HepG2 (cell line): Measurements from ENCODE around the gene NSUN6. TPM values are rescaled to one million over a fixed set of nuclear protein-coding genes. Genes with fewer than 3 reads are reported as not detected.

Source experiments
- BHLHE40 ChIP-seq: IDR thresholded peaks from 2 replicates; pipeline ENCODE4 v1.6.1; 2011; ENCODE audit warnings: low read length, improper control_type of control experiment
- CBX2 ChIP-seq, 2 experiments: fragments of 200-600 bp in 1 of 2; sonication (generic); formaldehyde crosslinking in 1 of 2; IDR thresholded peaks; 2 replicates each; pipeline versions ENCODE4 v1.7.0 to v1.8.1; 2018 to 2022; ENCODE audit warnings: low read depth in 2 of 2, low read length in 1 of 2, mild to moderate bottlenecking in 1 of 2, missing genetic modification reagents in 1 of 2
- CC2D1A ChIP-seq: sonication (generic); formaldehyde crosslinking; IDR thresholded peaks from 2 replicates; pipeline ENCODE4 v1.8.1; 2023; ENCODE audit warnings: mild to moderate bottlenecking, missing genetic modification reagents
- CREB1 ChIP-seq, 2 experiments: fragments of 450-650 bp in 1 of 2; IDR thresholded peaks; 2 replicates each; pipeline ENCODE4 v1.6.1; 2016 to 2017; ENCODE audit warnings: control low read depth in 1 of 2, mild to moderate bottlenecking in 1 of 2, missing compliant biosample characterization in 1 of 2, missing genetic modification characterization in 1 of 2
- DNMT1 ChIP-seq: sonication (generic); formaldehyde crosslinking; IDR thresholded peaks from 2 replicates; pipeline ENCODE4 v1.5.1; 2020; ENCODE audit warnings: mild to moderate bottlenecking, missing genetic modification reagents
- EZH2 ChIP-seq: conservative IDR thresholded peaks from 2 replicates; pipeline ENCODE4 v1.6.1; 2012; ENCODE audit warnings: mild to moderate bottlenecking, low read depth, low read length, moderate library complexity
- FOSL2 ChIP-seq: sonication (generic); formaldehyde crosslinking; IDR thresholded peaks from 2 replicates; pipeline ENCODE4 v1.4.0; 2020; ENCODE audit warnings: missing genetic modification reagents
- FOXP1 ChIP-seq, 2 experiments: fragments of 450-650 bp in 1 of 2; IDR thresholded peaks; 2 replicates each; pipeline ENCODE4 v1.6.1; 2017 to 2018; ENCODE audit warnings: antibody characterized with exemption in 1 of 2
- GZF1 ChIP-seq: sonication (generic); formaldehyde crosslinking; IDR thresholded peaks from 2 replicates; pipeline ENCODE4 v1.5.1; 2020; ENCODE audit warnings: mild to moderate bottlenecking, missing genetic modification reagents
- HOXA3 ChIP-seq: sonication (generic); formaldehyde crosslinking; IDR thresholded peaks from 2 replicates; pipeline ENCODE4 v1.5.0; 2020; ENCODE audit warnings: missing genetic modification reagents
- JDP2 ChIP-seq: sonication (generic); formaldehyde crosslinking; IDR thresholded peaks from 2 replicates; pipeline ENCODE4 v1.8.1; 2022; ENCODE audit warnings: missing genetic modification reagents, borderline replicate concordance
- KDM5A ChIP-seq: fragments of 200-600 bp; sonication (generic); IDR thresholded peaks from 2 replicates; pipeline ENCODE4 v1.7.0; 2018; ENCODE audit warnings: antibody characterized with exemption, mild to moderate bottlenecking, low read length, borderline replicate concordance
- LCORL ChIP-seq, 2 experiments: fragments of 450-650 bp in 1 of 2; sonication (generic) in 1 of 2; formaldehyde crosslinking in 1 of 2; IDR thresholded peaks; 2 replicates each; pipeline versions ENCODE4 v1.5.0 to v1.6.1; 2017 to 2020; ENCODE audit warnings: antibody characterized with exemption in 1 of 2, missing genetic modification reagents in 1 of 2
- MED1 ChIP-seq: sonication (generic); formaldehyde crosslinking; IDR thresholded peaks from 2 replicates; pipeline ENCODE4 v1.4.0; 2020; ENCODE audit warnings: missing genetic modification reagents
- NFIC ChIP-seq: IDR thresholded peaks from 2 replicates; pipeline ENCODE4 v1.6.1; 2012; ENCODE audit warnings: mild to moderate bottlenecking, low read length, inconsistent platforms
- NKX3-1 ChIP-seq: sonication (generic); formaldehyde crosslinking; IDR thresholded peaks from 2 replicates; pipeline ENCODE4 v1.5.0; 2020; ENCODE audit warnings: missing genetic modification reagents
- PRPF4 ChIP-seq: fragments of 200-400 bp; formaldehyde crosslinking; IDR thresholded peaks from 2 replicates; pipeline ENCODE4 v1.6.1; 2016; ENCODE audit warnings: low read length, low read depth; ENCODE audit not compliant: poor library complexity, severe bottlenecking
- RXRB ChIP-seq: IDR thresholded peaks from 2 replicates; pipeline ENCODE4 v1.6.1; 2016; ENCODE audit warnings: borderline replicate concordance, missing genetic modification reagents, missing compliant biosample characterization
- SALL1 ChIP-seq: sonication (generic); formaldehyde crosslinking; IDR thresholded peaks from 2 replicates; pipeline ENCODE4 v1.8.0; 2022; ENCODE audit warnings: mild to moderate bottlenecking, missing genetic modification reagents
- SMARCC2 ChIP-seq: fragments of 450-650 bp; IDR thresholded peaks from 2 replicates; pipeline ENCODE4 v1.6.1; 2017; ENCODE audit warnings: antibody characterized with exemption, mild to moderate bottlenecking
- SOX6 ChIP-seq, 2 experiments: fragments of 450-650 bp in 1 of 2; sonication (generic) in 1 of 2; formaldehyde crosslinking in 1 of 2; IDR thresholded peaks; 2 replicates each; pipeline versions ENCODE4 v1.4.0 to v1.6.1; 2017 to 2020; ENCODE audit warnings: antibody characterized with exemption in 1 of 2, mild to moderate bottlenecking in 1 of 2, missing genetic modification reagents in 1 of 2
- STAG1 ChIP-seq: sonication (generic); formaldehyde crosslinking; IDR thresholded peaks from 2 replicates; pipeline ENCODE4 v1.4.0; 2020; ENCODE audit warnings: missing genetic modification reagents
- TEAD3 ChIP-seq: optimal IDR thresholded peaks from 2 replicates; pipeline ENCODE3; 2016; ENCODE audit warnings: borderline replicate concordance
- ZNF331 ChIP-seq: sonication (generic); formaldehyde crosslinking; IDR thresholded peaks from 2 replicates; pipeline ENCODE4 v1.4.0; 2020; ENCODE audit warnings: missing genetic modification reagents
- ZNF362 ChIP-seq: sonication (generic); formaldehyde crosslinking; IDR thresholded peaks from 2 replicates; pipeline ENCODE4 v1.4.0; 2020; ENCODE audit warnings: missing genetic modification reagents, mild to moderate bottlenecking, borderline replicate concordance
- ZNF432 ChIP-seq: sonication (generic); formaldehyde crosslinking; IDR thresholded peaks from 2 replicates; pipeline ENCODE4 v1.5.0; 2020; ENCODE audit warnings: missing genetic modification reagents, mild to moderate bottlenecking, borderline replicate concordance
- ZNF614 ChIP-seq: IDR thresholded peaks from 2 replicates; pipeline ENCODE4 v1.6.1; 2018; ENCODE audit warnings: missing biosample characterization, missing genetic modification reagents, inconsistent platforms, borderline replicate concordance
- ZNF644 ChIP-seq: IDR thresholded peaks from 2 replicates; pipeline ENCODE4 v1.6.1; 2016; ENCODE audit warnings: low read depth
- ZNF737 ChIP-seq: sonication (generic); formaldehyde crosslinking; IDR thresholded peaks from 2 replicates; pipeline ENCODE4 v1.5.0; 2020; ENCODE audit warnings: missing genetic modification reagents, mild to moderate bottlenecking, borderline replicate concordance
- ZNF75D ChIP-seq: sonication (generic); formaldehyde crosslinking; IDR thresholded peaks from 2 replicates; pipeline ENCODE4 v1.8.1; 2023; ENCODE audit warnings: missing genetic modification reagents, mild to moderate bottlenecking, borderline replicate concordance
- polyA plus RNA-seq, 8 experiments: library from polyadenylated mRNA; depleted of rRNA in 3 of 8; stranded (reverse) in 7 of 8; unstranded in 1 of 8; fragments of >200 nt; fragmentation: Illumina TruSeq in 4 of 8; extraction: Trizol in 4 of 8; gene quantifications; 2 replicates each; pipeline versions ENCODE4 v1.2.1 to v1.2.3, GENCODE V29; 2011 to 2016; ENCODE audit warnings: low read depth in 4 of 8, missing spikeins in 1 of 8, mixed read lengths in 1 of 8; ENCODE audit not compliant: insufficient read depth in 1 of 8
- total RNA-seq, 5 experiments: library from RNA; depleted of rRNA; stranded (reverse); fragments of >200 nt; fragmentation: Illumina TruSeq; extraction: Trizol; gene quantifications; 2 replicates each; pipeline ENCODE4 v1.2.3, GENCODE V29; 2016; ENCODE audit warnings: low read depth in 1 of 5
- TF ChIP-seq, protein P1 (sequence below): sonication (generic); formaldehyde crosslinking; IDR thresholded peaks from 2 replicates; pipeline ENCODE4 v1.4.0; 2020; ENCODE audit warnings: missing genetic modification reagents, borderline replicate concordance

Gene NSUN6
- total and polyA plus RNA-seq, 2 of the 13 experiments (the other 11 are each of a cell fraction or from before 2014, with no cell fraction given), result 17.2 to 19.3 TPM

- TF ChIP-seq CC2D1A (CRISPR knock-in tag), result no peak
- no peak for TF ChIP-seq ZNF75D (CRISPR knock-in tag)
- TF ChIP-seq NFIC, result 0 out of 2 replicates have a peak, but pooled peaks have one; percentile 21
- no peak for TF ChIP-seq CBX2 (IDR thresholded peaks at IDR 0.05; ENCODE audit: low read depth, low read length)
- TF ChIP-seq CBX2 (CRISPR knock-in tag; IDR thresholded peaks at IDR 0.05; ENCODE audit: low read depth), result no peak
- peak; percentile 17; the same call in 1 of the 2 replicates for TF ChIP-seq SALL1
- no peak for TF ChIP-seq SOX6 (IDR thresholded peaks at IDR 0.05)
- TF ChIP-seq SOX6 (CRISPR knock-in tag; IDR thresholded peaks at IDR 0.05), result peak; percentile 63; the same call in 1 of the 2 replicates
- no peak for TF ChIP-seq JDP2 (CRISPR knock-in tag)
- no peak for TF ChIP-seq STAG1
- TF ChIP-seq FOXP1 (IDR thresholded peaks at IDR 0.05), result no peak
- peak; percentile 56 for TF ChIP-seq FOXP1 (CRISPR knock-in tag; IDR thresholded peaks at IDR 0.05)
- TF ChIP-seq BHLHE40, result no peak
- TF ChIP-seq ZNF362 (CRISPR knock-in tag), result peak; percentile 30; the same call in 1 of the 2 replicates
- 0 out of 2 replicates have a peak, but pooled peaks have one; percentile 22 for TF ChIP-seq ZNF331 (CRISPR knock-in tag)
- TF ChIP-seq EZH2, result no peak
- no peak for TF ChIP-seq ZNF737 (CRISPR knock-in tag)
- peak; percentile 87 for TF ChIP-seq ZNF614
- TF ChIP-seq TEAD3, result peak; percentile 54
- no peak for TF ChIP-seq DNMT1 (CRISPR knock-in tag)
- peak; percentile 71 for TF ChIP-seq FOSL2 (CRISPR knock-in tag)
- TF ChIP-seq HOXA3 (CRISPR knock-in tag), result 0 out of 2 replicates have a peak, but pooled peaks have one; percentile 16
- peak; percentile 29; the same call in 1 of the 2 replicates for TF ChIP-seq CREB1 (IDR thresholded peaks at IDR 0.05)
- TF ChIP-seq CREB1 (CRISPR knock-in tag; IDR thresholded peaks at IDR 0.05), result peak; percentile 57
- peak; percentile 75 for TF ChIP-seq ZNF644
- peak; percentile 46; the same call in 1 of the 2 replicates for TF ChIP-seq MED1
- TF ChIP-seq ZNF432, result no peak
- TF ChIP-seq RXRB (CRISPR knock-in tag), result peak; percentile 62; the same call in 1 of the 2 replicates
- TF ChIP-seq SMARCC2, result no peak
- TF ChIP-seq PRPF4, result no peak
- TF ChIP-seq LCORL (IDR thresholded peaks at IDR 0.05), result no peak
- TF ChIP-seq LCORL (CRISPR knock-in tag; IDR thresholded peaks at IDR 0.05), result 0 out of 2 replicates have a peak, but pooled peaks have one; percentile 18
- TF ChIP-seq NKX3-1 (CRISPR knock-in tag), result no peak
- TF ChIP-seq, protein P1, sequence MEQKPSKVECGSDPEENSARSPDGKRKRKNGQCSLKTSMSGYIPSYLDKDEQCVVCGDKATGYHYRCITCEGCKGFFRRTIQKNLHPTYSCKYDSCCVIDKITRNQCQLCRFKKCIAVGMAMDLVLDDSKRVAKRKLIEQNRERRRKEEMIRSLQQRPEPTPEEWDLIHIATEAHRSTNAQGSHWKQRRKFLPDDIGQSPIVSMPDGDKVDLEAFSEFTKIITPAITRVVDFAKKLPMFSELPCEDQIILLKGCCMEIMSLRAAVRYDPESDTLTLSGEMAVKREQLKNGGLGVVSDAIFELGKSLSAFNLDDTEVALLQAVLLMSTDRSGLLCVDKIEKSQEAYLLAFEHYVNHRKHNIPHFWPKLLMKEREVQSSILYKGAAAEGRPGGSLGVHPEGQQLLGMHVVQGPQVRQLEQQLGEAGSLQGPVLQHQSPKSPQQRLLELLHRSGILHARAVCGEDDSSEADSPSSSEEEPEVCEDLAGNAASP (CRISPR knock-in tag), result no peak
- TF ChIP-seq GZF1, result no peak
- TF ChIP-seq KDM5A, result no peak
Measured at GRCh38 chr10:18615618-18616017, 35.8 kb downstream of the NSUN6 start (continued).
